ENCODE measurements around the gene PSMC3IP.

The PSMC3IP gene

DNA sequence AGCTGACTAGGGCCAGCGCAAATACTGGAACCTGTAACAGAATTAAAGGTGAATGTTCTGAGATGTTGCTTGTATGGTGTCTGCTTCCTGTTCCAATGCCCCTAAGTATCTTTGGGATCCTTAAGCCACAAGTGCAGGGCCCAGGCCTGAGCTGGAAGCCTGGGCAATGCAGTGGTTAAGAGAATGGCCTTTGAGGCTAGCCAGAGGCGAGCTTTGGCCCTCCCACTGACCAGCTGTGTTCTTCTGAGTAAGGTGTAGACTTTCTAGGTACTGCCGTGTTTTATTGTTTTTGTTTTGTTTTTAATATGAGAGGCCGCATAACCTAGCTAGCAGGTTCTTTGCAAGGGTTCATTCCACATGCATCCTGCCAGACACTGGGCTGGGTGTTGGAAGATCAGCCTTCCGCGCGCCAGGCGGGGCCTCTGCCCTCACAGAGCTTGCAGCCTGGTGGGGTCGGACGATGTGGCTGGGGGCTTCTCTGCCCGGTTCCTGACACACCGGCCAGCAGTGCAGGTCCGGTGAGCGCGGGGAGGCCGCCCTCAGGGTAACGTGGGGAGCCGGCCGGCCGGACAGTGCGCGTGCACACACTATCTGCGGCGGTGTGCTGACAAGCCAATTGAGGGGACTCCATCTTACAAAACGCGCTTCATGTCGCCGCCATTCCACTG, 11.2 kb downstream of the PSMC3IP start:
- TF ChIP-seq, protein P1, sequence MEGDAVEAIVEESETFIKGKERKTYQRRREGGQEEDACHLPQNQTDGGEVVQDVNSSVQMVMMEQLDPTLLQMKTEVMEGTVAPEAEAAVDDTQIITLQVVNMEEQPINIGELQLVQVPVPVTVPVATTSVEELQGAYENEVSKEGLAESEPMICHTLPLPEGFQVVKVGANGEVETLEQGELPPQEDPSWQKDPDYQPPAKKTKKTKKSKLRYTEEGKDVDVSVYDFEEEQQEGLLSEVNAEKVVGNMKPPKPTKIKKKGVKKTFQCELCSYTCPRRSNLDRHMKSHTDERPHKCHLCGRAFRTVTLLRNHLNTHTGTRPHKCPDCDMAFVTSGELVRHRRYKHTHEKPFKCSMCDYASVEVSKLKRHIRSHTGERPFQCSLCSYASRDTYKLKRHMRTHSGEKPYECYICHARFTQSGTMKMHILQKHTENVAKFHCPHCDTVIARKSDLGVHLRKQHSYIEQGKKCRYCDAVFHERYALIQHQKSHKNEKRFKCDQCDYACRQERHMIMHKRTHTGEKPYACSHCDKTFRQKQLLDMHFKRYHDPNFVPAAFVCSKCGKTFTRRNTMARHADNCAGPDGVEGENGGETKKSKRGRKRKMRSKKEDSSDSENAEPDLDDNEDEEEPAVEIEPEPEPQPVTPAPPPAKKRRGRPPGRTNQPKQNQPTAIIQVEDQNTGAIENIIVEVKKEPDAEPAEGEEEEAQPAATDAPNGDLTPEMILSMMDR (IDR thresholded peaks at IDR 0.05; ENCODE audit: extremely low read depth, insufficient read depth, missing control alignments), result no peak
- no peak for DNase-seq (ENCODE audit: low spot score)
- in situ Hi-C loops (cut with MboI; ENCODE audit: low pct_unique_long_range_greater_than_20kb, low sequenced_read_pairs, unreplicated experiment), result loop anchor here (25.0 kb wide), 1 partner anchor 371 kb away; no protein-coding TSS in a partner anchor

DNA sequence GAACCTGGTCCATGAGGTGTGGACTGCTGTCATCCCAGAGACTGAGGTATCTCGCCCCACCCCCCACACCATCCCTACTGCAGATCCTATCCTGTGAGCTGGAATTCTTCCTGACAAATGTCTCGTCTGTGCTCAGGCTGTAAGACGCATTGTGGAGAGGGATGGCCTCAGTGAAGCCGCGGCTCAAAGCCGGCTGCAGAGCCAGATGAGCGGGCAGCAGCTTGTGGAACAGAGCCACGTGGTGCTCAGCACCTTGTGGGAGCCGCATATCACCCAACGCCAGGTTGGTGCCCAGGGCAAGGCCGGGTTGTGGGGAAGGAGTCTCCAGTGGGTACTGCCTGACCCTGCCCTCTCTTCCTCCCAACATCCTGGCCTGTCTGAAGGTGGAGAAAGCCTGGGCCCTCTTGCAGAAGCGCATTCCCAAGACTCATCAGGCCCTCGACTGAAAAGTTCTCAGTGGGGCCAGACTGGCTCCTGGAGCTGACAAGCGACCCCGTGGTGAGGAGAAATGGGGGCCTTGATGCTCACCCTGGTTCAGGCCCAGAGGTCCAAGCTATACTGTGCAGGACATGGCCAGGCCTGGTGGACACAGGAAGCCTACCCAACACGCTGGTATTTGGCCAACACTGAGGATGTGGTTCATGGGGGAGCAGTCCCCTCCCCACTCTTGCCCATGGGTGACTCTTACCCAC, 11.9 kb downstream of the PSMC3IP start:
- TF ChIP-seq, protein P1 (IDR thresholded peaks at IDR 0.05; ENCODE audit: extremely low read depth, insufficient read depth, missing control alignments), result no peak
- in situ Hi-C loops (cut with MboI; ENCODE audit: low pct_unique_long_range_greater_than_20kb, low sequenced_read_pairs, unreplicated experiment), result loop anchor here (25.0 kb wide), 1 partner anchor 372 kb away; no protein-coding TSS in a partner anchor
- no peak for DNase-seq (ENCODE audit: low spot score)

- TF ChIP-seq, protein P1 (IDR thresholded peaks at IDR 0.05; ENCODE audit: extremely low read depth, insufficient read depth, missing control alignments), result no peak
- in situ Hi-C loops (cut with MboI; ENCODE audit: low pct_unique_long_range_greater_than_20kb, low sequenced_read_pairs, unreplicated experiment), result loop anchor here (25.0 kb wide), 1 partner anchor 372 kb away; no protein-coding TSS in a partner anchor
- DNase-seq (ENCODE audit: low spot score), result no peak
Measured at GRCh38 chr17:42564815-42565522, 12.6 kb downstream of the PSMC3IP start.

- in situ Hi-C loops (cut with MboI; ENCODE audit: low pct_unique_long_range_greater_than_20kb, low sequenced_read_pairs, unreplicated experiment), result loop anchor here (25.0 kb wide), 1 partner anchor 373 kb away; no protein-coding TSS in a partner anchor
- TF ChIP-seq, protein P1 (IDR thresholded peaks at IDR 0.05; ENCODE audit: extremely low read depth, insufficient read depth, missing control alignments), result no peak
- DNase-seq (ENCODE audit: low spot score), result no peak
Measured at GRCh38 chr17:42563950-42564349, 13.6 kb downstream of the PSMC3IP start.

- TF ChIP-seq, protein P1 (IDR thresholded peaks at IDR 0.05; ENCODE audit: extremely low read depth, insufficient read depth, missing control alignments), result no peak
- in situ Hi-C loops (cut with MboI; ENCODE audit: low pct_unique_long_range_greater_than_20kb, low sequenced_read_pairs, unreplicated experiment), result loop anchor here (25.0 kb wide), 1 partner anchor 374 kb away; no protein-coding TSS in a partner anchor
- no peak for DNase-seq (ENCODE audit: low spot score)
Measured at GRCh38 chr17:42563543-42563942, 14.0 kb downstream of the PSMC3IP start.

- DNase-seq (ENCODE audit: low spot score), result no peak
- TF ChIP-seq, protein P1 (IDR thresholded peaks at IDR 0.05; ENCODE audit: extremely low read depth, insufficient read depth, missing control alignments), result no peak
- in situ Hi-C loops (cut with MboI; ENCODE audit: low pct_unique_long_range_greater_than_20kb, low sequenced_read_pairs, unreplicated experiment), result loop anchor here (25.0 kb wide), 1 partner anchor 374 kb away; no protein-coding TSS in a partner anchor
Measured at GRCh38 chr17:42563143-42563509, 14.4 kb downstream of the PSMC3IP start.

Measured in GM13977 (cell line).